Measurements from ENCODE around the gene ALCAM.
"Not testable (repeated sequence)": the region's sequence is repeated elsewhere in the genome, so short reads cannot be mapped to it uniquely, and the experiment has no call there.

The ALCAM gene

GRCh38 chr3:105598042-105598796 lies 231.5 kb downstream of the ALCAM start:
- Histone ChIP-seq H3K36me3 (ENCODE audit: insufficient read depth, low read length) (no peaks in the 10 kb centered on the region), H3K27ac (no peak overlapping the region), H3K9ac (ENCODE audit: insufficient read length) (no peak overlapping the region), H3K9me3 (ENCODE audit: low read depth, low read length) (no peaks in the 10 kb centered on the region), H3K4me3 (no peak overlapping the region)
- no peak for TF ChIP-seq POLR2AphosphoS5 (IDR thresholded peaks at IDR 0.05; ENCODE audit: borderline replicate concordance, low read depth, low read length)
- no peak for TF ChIP-seq EZH2 (IDR thresholded peaks at IDR 0.05)
- no peak for TF ChIP-seq FOXP2 (optimal IDR thresholded peaks at IDR 0.05; ENCODE audit: control extremely low read depth, extremely low read length, insufficient read depth)
- no peak for DNase-seq (ENCODE audit: low read depth, low spot score)

GRCh38 chr3:105599350-105599749 lies 232.6 kb downstream of the ALCAM start:
- H3K27ac ChIP-seq = no peak overlapping the region
- TF ChIP-seq FOXP2 (optimal IDR thresholded peaks at IDR 0.05; ENCODE audit: control extremely low read depth, extremely low read length, insufficient read depth) (no peak), EZH2 (IDR thresholded peaks at IDR 0.05) (no peak), POLR2AphosphoS5 (IDR thresholded peaks at IDR 0.05; ENCODE audit: borderline replicate concordance, low read depth, low read length) (no peak)
- no peak overlapping the region for H3K9ac ChIP-seq (ENCODE audit: insufficient read length)

GRCh38 chr3:105601756-105602155 lies 235.0 kb downstream of the ALCAM start:
- H3K9me3 ChIP-seq (ENCODE audit: low read depth, low read length); H3K27ac ChIP-seq; DNase-seq (ENCODE audit: low read depth, low spot score); H3K9ac ChIP-seq (ENCODE audit: insufficient read length); H3K4me3 ChIP-seq; H3K36me3 ChIP-seq (ENCODE audit: insufficient read depth, low read length): not testable (repeated sequence)

More at GRCh38 chr3:105599350-105599749, 232.6 kb downstream of the ALCAM start:
- no peak overlapping the region for H3K4me3 ChIP-seq
- H3K36me3 ChIP-seq (ENCODE audit: insufficient read depth, low read length) = no peaks in the 10 kb centered on the region
- no peak for DNase-seq (ENCODE audit: low read depth, low spot score)
- no peaks in the 10 kb centered on the region for H3K9me3 ChIP-seq (ENCODE audit: low read depth, low read length)

- H3K36me3 ChIP-seq (ENCODE audit: insufficient read depth, low read length); H3K27ac ChIP-seq; DNase-seq (ENCODE audit: low read depth, low spot score); H3K4me3 ChIP-seq; H3K9me3 ChIP-seq (ENCODE audit: low read depth, low read length); H3K9ac ChIP-seq (ENCODE audit: insufficient read length): not testable (repeated sequence)
These were observed 235.6 kb downstream of the ALCAM start for GRCh38 chr3:105602286-105602685.

- not testable (repeated sequence) for H3K9ac ChIP-seq (ENCODE audit: insufficient read length); H3K9me3 ChIP-seq (ENCODE audit: low read depth, low read length); H3K27ac ChIP-seq; DNase-seq (ENCODE audit: low read depth, low spot score); H3K36me3 ChIP-seq (ENCODE audit: insufficient read depth, low read length); H3K4me3 ChIP-seq
These were observed 236.8 kb downstream of the ALCAM start for GRCh38 chr3:105603516-105603915.

- no peak overlapping the region for H3K9ac ChIP-seq (ENCODE audit: insufficient read length)
- DNase-seq (ENCODE audit: low read depth, low spot score) = no peak
- TF ChIP-seq POLR2AphosphoS5 (IDR thresholded peaks at IDR 0.05; ENCODE audit: borderline replicate concordance, low read depth, low read length) = no peak
- TF ChIP-seq EZH2 (IDR thresholded peaks at IDR 0.05) = no peak
- TF ChIP-seq FOXP2 (optimal IDR thresholded peaks at IDR 0.05; ENCODE audit: control extremely low read depth, extremely low read length, insufficient read depth) = no peak
- no peaks in the 10 kb centered on the region for H3K36me3 ChIP-seq (ENCODE audit: insufficient read depth, low read length)
- H3K9me3 ChIP-seq (ENCODE audit: low read depth, low read length) = no peaks in the 10 kb centered on the region
- no peak overlapping the region for H3K27ac ChIP-seq
- no peak overlapping the region for H3K4me3 ChIP-seq
These were observed 239.3 kb downstream of the ALCAM start for GRCh38 chr3:105606016-105606415.

GRCh38 chr3:105608623-105609022 lies 241.9 kb downstream of the ALCAM start:
- Histone ChIP-seq H3K4me3 (no peak overlapping the region), H3K36me3 (ENCODE audit: insufficient read depth, low read length) (no peaks in the 10 kb centered on the region), H3K9ac (ENCODE audit: insufficient read length) (no peak overlapping the region), H3K9me3 (ENCODE audit: low read depth, low read length) (no peaks in the 10 kb centered on the region), H3K27ac (no peak overlapping the region)
- TF ChIP-seq EZH2 (IDR thresholded peaks at IDR 0.05) (no peak), POLR2AphosphoS5 (IDR thresholded peaks at IDR 0.05; ENCODE audit: borderline replicate concordance, low read depth, low read length) (no peak), FOXP2 (optimal IDR thresholded peaks at IDR 0.05; ENCODE audit: control extremely low read depth, extremely low read length, insufficient read depth) (no peak)
- no peak for DNase-seq (ENCODE audit: low read depth, low spot score)

- no peak for DNase-seq (ENCODE audit: low read depth, low spot score)
- TF ChIP-seq POLR2AphosphoS5 (IDR thresholded peaks at IDR 0.05; ENCODE audit: borderline replicate concordance, low read depth, low read length) (no peak), EZH2 (IDR thresholded peaks at IDR 0.05) (no peak), FOXP2 (optimal IDR thresholded peaks at IDR 0.05; ENCODE audit: control extremely low read depth, extremely low read length, insufficient read depth) (no peak)
- H3K9me3 ChIP-seq (ENCODE audit: low read depth, low read length) = no peaks in the 10 kb centered on the region
These were observed 243.8 kb downstream of the ALCAM start for GRCh38 chr3:105610473-105610872.

GRCh38 chr3:105611304-105612192 lies 244.8 kb downstream of the ALCAM start:
- H3K9me3 ChIP-seq (ENCODE audit: low read depth, low read length) = no peaks in the 10 kb centered on the region
- no peak overlapping the region for H3K9ac ChIP-seq (ENCODE audit: insufficient read length)
- no peaks in the 10 kb centered on the region for H3K36me3 ChIP-seq (ENCODE audit: insufficient read depth, low read length)
- TF ChIP-seq EZH2 (IDR thresholded peaks at IDR 0.05) (no peak), POLR2AphosphoS5 (IDR thresholded peaks at IDR 0.05; ENCODE audit: borderline replicate concordance, low read depth, low read length) (no peak), FOXP2 (optimal IDR thresholded peaks at IDR 0.05; ENCODE audit: control extremely low read depth, extremely low read length, insufficient read depth) (no peak)
- no peak for DNase-seq (ENCODE audit: low read depth, low spot score)
- no peak overlapping the region for H3K27ac ChIP-seq
- no peak overlapping the region for H3K4me3 ChIP-seq

More at GRCh38 chr3:105610473-105610872, 243.8 kb downstream of the ALCAM start:
- Histone ChIP-seq H3K4me3 (no peak overlapping the region), H3K27ac (no peak overlapping the region), H3K9ac (ENCODE audit: insufficient read length) (no peak overlapping the region), H3K36me3 (ENCODE audit: insufficient read depth, low read length) (no peaks in the 10 kb centered on the region)

Data from SK-N-MC (cell line).